GM21367 (cell line): ENCODE measurements around the gene PLAC1.

ENCODE experiments used
- ATAC-seq: cut with Tn5 transposase; IDR thresholded peaks from one replicate; pipeline ENCODE4 v1.9.1; 2021; ENCODE audit not compliant: unreplicated experiment

Gene PLAC1

GRCh38 chrX:134591502-134591901 is 66.8 kb downstream of the PLAC1 start:
- no peak for ATAC-seq

GRCh38 chrX:134588806-134589205 is 69.5 kb downstream of the PLAC1 start:
- ATAC-seq, result no peak

- ATAC-seq, result no peak
These were observed 77.4 kb downstream of the PLAC1 start for GRCh38 chrX:134580907-134581306.

GRCh38 chrX:134573683-134574035 is 84.6 kb downstream of the PLAC1 start:
- ATAC-seq, result no peak

GRCh38 chrX:134572816-134573682 is 85.2 kb downstream of the PLAC1 start:
- no peak for ATAC-seq

GRCh38 chrX:134571796-134572195 is 86.5 kb downstream of the PLAC1 start:
- ATAC-seq, result no peak

- no peak for ATAC-seq
These were observed 87.4 kb downstream of the PLAC1 start for GRCh38 chrX:134570899-134571298.

GRCh38 chrX:134570509-134570846 is 87.8 kb downstream of the PLAC1 start:
- ATAC-seq, result no peak

- no peak for ATAC-seq
These were observed 89.0 kb downstream of the PLAC1 start for GRCh38 chrX:134569306-134569705.

GRCh38 chrX:134568285-134569016 is 89.8 kb downstream of the PLAC1 start:
- ATAC-seq, result no peak

- no peak for ATAC-seq
These were observed 91.8 kb downstream of the PLAC1 start for GRCh38 chrX:134566506-134566905.

GRCh38 chrX:134562002-134562401 is 96.3 kb downstream of the PLAC1 start:
- no peak for ATAC-seq

- ATAC-seq, result no peak
These were observed 100.1 kb downstream of the PLAC1 start for GRCh38 chrX:134558133-134558532.

- ATAC-seq, result no peak
These were observed 104.0 kb downstream of the PLAC1 start for GRCh38 chrX:134554291-134554690.

GRCh38 chrX:134552351-134552750 is 105.9 kb downstream of the PLAC1 start:
- ATAC-seq, result no peak

GRCh38 chrX:134551376-134552048 is 106.8 kb downstream of the PLAC1 start:
- ATAC-seq, result no peak

- ATAC-seq, result no peak
These were observed 109.7 kb downstream of the PLAC1 start for GRCh38 chrX:134548257-134549201.

GRCh38 chrX:134547047-134547679 is 111.1 kb downstream of the PLAC1 start:
- ATAC-seq, result no peak

- no peak for ATAC-seq
These were observed 112.1 kb downstream of the PLAC1 start for GRCh38 chrX:134546187-134546586.

- no peak for ATAC-seq
These were observed 112.8 kb downstream of the PLAC1 start for GRCh38 chrX:134545510-134545909.
